ENCODE results near the gene CNTN1. TPM values are rescaled to one million over a fixed set of nuclear protein-coding genes. Genes with fewer than 3 reads are reported as not detected.

CNTN1 gene
- total RNA-seq, 1 donor from 2014 or later: not detected

DNA sequence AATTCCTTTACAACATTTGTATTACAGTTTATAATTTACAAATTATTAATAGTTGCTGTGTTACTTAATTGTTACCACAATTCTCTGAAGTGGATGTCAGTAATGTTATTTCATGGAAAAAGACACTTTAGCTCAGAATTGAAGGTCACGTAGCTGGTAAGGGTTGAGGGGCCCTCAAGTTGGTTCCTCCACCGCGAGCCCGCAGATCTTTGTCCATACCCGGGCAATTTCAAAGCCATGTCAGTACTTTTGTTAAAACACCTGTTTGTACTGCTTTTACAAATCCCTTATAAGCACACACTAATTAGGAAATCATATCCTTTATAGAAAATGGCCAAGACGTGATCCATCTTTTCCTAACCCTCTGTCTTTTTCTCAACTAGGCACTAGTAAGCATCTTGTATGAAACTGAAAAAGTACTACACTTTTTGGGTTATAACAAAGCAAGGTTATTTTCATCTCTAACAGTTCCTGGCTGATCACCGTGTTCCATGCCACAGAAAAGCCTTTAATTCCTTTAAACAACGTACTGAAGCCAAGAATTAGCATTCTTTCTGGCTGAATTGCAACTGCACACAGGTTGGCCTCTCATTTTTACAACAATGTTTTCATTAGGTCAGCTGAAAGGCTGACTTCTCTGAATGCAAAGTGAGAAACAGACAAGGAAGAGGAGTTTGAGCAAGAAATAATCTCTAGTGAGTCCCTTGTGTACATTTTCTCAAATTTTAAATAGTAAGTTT lies 76.1 kb downstream of the CNTN1 start:
- DNase-seq (ENCODE audit: low read depth in 2 of 2): no peak

DNA sequence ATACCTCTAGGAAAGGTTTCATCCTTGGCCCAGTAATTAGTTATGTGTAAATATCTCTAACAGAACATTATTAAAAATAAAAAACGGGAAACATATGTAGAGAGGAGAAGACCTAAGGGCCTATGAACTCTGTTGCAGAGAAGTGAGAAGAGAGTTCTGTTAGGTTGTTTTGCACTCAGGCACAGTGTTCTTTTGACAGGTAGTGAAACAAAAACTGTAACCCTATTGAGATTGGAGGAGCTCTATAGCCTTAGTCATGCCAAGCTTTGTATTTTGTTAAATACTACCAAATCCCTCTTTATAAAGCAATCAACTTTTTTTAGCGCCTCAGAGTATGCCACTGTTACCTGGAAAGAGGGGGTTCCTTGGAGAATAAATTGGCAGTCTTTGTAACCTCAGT lies 77.6 kb downstream of the CNTN1 start:
- DNase-seq (ENCODE audit: low read depth in 2 of 2): no peak

DNA sequence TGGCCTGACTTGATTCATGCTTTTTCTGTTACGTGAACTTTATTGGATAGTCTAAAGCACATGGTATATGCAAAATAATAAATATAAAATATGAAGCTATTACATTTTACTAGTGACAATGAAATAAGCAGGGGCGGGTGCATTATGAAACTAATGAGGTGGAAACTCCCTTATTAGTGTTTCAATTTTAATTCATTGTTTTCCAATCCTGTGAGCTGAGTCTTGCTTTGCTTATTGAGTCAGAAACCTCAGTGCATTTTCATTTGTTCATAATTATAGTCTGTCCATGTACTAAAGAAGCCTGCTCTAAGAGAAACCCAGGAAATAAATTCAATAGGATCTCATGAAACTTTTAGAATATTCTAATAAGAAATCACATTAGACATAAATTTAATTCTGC lies 78.5 kb downstream of the CNTN1 start:
- DNase-seq (ENCODE audit: low read depth in 2 of 2): no peak

DNA sequence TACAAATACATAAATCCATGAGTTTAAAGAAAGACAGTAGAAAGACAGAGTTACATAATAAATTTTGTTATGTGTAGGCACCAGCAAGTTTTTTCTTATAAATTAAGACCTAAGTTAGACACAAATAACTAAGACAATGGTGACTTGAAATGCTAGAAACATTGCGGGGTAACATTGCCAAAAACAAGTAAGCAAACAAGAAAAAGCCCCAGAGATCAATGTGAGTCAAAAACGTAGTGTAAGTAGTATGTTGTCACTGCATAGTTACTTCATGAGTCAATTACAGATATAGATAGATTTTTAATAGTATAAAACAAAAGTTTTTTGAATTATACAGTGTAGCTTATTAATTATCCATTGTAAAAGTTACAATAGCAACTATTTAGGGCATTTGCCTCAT lies 83.4 kb downstream of the CNTN1 start:
- no peak for DNase-seq (ENCODE audit: low read depth in 2 of 2)

DNA sequence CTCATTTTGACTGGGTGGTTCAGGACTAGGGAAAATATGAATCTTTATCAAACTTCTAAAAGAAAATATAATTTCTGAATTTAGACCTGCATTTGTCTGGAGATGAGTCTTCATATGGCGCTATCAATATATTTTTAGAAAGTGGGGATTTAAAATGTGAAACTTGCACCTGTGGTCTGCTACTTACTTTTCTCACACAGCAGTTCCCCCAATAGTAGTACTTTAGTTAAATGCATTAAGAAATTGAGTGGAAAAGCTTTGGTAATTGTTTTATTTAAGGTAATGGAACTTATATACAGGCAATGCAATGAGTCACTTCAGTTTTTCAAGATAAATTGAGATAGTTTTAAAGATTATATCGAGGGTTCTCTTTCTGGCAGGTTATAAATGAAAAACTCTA lies 91.9 kb downstream of the CNTN1 start:
- no peak for DNase-seq (ENCODE audit: low read depth in 2 of 2)

DNA sequence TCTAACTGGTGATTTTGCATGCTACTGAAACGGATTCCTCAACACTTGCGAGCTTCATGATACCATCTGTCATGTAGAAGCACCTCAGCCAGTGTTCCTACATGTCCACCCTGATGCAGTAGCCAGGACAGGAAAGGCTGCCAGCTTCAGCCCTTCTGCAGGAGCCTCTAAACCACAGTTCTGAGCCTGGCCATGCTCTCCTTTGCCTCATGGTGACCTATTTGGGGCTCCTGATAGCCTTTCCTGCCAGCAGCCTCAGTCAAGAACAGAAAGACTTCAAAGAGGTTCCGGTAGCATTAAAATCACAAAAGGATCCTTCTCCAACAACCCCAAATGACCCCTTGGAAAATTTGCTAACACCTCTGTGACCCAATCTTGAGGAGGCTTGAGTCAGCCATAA lies 96.0 kb downstream of the CNTN1 start:
- DNase-seq (ENCODE audit: low read depth in 2 of 2): no peak

DNA sequence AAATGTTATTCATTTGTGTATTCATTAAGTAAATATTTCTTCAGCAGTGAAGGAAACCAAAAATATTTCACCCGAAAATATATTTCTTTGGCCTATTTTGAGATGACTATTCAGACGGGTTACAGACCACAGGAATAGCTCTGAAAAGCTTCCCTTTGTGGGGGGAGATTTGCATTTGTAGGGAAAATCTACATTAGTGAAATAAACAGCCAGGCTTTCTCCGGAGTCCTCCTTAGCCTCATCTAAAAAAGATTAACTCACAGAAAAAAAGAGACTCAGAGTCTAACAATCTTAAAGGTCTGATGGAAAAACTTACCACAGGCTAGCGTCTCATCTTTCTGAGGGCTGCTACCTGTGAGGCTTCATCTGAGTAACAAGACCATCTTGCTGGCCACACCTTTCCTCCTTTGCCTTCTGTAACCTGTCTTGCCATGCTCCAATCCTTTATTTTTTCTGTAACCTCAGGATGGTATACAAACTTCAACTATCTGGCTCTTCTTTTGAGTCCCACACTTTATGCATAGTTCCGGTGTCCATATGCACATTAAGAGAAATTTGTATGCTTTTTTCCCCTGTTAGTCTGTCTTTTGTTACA lies 100.7 kb downstream of the CNTN1 start:
- DNase-seq (ENCODE audit: low read depth in 2 of 2): no peak

DNA sequence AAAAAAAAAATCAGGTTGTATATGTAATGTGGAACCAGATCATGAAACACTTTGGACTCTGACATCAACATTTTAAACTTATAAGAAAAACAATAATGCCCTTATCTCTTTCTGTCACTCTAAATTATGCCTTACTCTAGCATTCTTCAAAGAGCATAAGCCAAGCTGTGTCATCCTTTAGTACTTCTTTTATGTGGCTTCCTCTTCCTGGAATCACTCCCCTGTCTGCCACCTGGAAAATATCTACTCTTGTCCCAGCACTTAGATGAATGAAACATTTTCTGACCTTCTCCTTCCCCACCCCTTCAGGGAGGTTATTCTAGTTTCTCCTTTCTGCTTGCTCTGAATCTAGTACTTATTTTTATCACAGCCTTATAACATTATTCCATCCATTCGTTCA lies 101.2 kb downstream of the CNTN1 start:
- DNase-seq (ENCODE audit: low read depth in 2 of 2): no peak

DNA sequence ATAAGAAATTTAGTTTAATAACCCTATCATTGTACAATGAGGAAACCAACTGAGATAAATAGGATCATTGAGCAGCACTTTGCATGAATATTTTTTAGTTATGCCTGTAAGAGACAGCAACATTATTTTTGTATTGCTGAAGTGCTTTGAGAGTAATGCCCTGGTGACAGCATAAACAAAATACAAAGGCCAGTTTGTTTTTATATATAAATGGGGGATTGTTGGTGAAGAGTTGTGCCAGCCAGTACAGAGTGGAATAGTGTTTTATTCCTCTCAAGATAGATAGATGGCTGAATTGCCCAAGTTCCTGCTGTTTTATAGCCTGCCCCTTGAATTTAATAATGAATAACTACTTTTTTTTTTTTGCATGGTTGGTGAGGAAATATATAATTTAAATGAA lies 101.8 kb downstream of the CNTN1 start:
- DNase-seq (ENCODE audit: low read depth in 2 of 2): no peak

DNA sequence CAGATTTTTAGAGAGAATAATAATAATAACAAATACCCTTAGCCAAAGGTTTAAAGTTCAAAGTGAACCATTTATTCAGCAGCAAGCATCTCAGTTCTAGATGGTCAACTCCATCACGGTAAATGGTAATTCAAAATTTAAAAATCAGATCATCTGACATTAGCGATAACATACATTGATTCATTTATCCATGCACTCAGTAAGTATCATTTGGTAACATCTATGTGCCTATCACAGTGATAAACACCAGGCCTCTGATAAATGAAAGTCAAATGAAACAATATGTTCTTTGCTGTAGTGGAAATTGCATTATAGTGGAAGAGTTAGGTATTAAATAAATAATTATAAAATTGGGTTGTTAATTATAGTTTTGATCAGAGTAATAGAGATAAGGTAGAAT lies 108.8 kb downstream of the CNTN1 start:
- DNase-seq (ENCODE audit: low read depth in 2 of 2): no peak

DNA sequence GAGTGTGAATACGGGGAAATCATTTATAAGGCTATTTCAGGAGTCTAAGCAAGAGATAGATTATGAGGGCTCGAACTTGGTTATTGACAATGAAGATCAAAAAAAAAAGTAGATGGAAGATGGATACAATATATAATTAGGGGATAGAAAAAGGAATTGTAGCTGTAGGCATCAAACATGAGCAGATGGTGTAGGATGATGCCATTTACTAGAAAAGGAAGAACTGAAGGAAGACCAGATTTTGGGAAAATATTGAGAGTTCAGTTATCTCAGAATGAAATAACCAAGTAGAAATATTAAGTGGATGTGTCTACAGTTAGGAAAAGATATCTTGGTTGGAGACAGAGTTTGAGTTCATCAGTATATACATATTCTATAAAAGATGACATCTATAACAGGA lies 109.6 kb downstream of the CNTN1 start:
- no peak for DNase-seq (ENCODE audit: low read depth in 2 of 2)

DNA sequence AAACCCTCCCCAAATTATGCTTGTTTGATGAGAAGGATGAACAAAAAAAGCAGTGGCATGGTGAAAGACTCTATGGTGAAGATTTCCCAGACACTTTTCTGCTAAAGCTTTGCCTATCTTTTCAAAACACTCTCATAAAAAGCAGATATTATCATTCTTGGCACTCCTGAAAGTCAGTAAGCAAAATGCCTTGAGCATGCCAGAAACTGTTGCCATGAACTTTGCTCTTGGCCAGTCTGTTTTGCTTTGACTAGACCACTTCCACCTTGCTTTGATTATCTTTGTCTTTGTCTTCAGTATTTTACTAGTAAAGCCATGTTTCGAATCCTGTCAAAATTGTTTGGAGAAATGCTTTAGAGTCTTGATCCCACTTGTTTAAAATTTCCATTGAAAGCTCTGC lies 110.4 kb downstream of the CNTN1 start:
- DNase-seq (ENCODE audit: low read depth in 2 of 2): no peak

DNA sequence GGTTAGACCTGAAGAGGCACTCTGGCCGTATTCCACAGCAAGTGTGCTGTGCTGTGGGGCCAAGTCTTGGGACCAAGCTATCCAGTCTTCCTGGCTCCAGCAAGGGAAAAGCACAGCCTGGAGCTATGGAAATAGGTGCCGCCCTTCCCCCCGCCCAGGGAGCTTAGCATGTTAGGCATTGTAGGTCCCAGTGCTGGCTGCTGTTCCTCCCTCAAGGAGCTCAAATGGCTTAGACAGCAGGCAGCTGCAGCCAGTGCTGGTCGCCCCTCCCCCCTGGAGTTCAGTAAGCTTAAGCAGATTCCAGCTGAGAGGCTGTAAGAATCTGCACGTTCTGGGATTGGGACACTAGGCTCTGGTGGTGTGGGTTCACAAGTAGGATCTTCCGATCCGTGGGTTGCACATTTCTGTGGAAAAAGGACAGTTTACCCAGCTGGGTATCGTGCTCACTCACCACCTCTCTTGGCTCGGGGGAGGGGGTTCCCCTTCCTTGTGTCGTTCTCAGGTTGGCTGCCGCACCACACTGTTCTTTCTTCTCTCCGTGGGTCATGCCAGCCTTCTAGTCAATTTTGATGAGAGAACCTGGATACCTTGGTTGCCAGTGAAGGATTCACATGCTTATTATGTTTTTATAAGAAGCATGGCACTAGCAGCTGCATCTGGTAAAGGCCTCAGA lies 127.3 kb downstream of the CNTN1 start:
- DNase-seq (ENCODE audit: low read depth in 2 of 2): no peak

DNA sequence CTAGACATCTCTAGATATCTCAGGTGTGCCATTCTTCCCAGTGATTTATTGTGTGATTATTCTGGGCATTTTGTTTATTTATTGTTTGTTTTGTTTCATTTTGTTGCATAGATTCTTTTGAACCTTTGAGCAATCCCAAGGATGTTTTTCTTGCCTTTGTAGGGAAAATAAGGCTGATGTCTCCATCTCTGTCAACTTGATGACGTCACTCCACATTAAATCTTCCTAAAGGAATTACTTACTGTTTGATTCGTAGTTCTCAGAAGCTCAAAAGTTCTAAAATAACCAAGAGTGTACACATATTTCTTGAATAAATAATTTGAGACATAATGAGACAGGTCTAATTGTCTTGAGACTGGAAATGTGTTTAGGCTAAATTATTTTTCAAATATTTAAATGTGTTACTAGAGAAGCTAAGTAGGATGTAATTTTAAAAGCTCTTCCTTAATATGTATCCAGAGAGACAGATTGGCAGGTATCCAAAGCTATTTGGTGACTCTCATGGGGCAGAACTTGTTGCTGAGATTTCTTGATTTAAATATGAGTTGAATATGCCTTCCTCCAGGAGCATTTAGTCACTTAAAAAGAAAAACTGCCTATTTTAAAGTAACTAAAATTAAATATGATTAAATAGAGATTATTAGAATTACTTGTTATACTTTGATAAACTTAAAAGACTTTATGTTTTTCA lies 128.7 kb downstream of the CNTN1 start:
- no peak for DNase-seq (ENCODE audit: low read depth in 2 of 2)

DNA sequence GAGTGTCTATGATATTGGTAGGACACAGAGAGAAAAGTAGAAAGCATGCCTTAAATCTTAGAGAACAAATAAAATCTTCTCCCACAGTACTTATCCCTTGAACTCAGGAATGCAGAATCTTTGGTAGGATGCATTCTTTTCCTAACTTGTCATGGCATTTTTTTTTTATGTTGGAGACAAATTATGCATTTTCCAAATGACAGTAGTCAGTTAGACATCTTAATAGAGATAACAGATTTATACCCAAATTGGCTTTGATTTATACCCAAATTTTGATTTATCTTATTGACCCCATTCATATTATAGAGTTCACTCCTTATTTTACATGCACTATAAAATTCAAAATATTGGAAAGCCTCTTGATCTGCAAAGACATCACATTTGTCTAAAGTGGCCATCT lies 132.9 kb downstream of the CNTN1 start:
- DNase-seq (ENCODE audit: low read depth in 2 of 2): no peak

DNA sequence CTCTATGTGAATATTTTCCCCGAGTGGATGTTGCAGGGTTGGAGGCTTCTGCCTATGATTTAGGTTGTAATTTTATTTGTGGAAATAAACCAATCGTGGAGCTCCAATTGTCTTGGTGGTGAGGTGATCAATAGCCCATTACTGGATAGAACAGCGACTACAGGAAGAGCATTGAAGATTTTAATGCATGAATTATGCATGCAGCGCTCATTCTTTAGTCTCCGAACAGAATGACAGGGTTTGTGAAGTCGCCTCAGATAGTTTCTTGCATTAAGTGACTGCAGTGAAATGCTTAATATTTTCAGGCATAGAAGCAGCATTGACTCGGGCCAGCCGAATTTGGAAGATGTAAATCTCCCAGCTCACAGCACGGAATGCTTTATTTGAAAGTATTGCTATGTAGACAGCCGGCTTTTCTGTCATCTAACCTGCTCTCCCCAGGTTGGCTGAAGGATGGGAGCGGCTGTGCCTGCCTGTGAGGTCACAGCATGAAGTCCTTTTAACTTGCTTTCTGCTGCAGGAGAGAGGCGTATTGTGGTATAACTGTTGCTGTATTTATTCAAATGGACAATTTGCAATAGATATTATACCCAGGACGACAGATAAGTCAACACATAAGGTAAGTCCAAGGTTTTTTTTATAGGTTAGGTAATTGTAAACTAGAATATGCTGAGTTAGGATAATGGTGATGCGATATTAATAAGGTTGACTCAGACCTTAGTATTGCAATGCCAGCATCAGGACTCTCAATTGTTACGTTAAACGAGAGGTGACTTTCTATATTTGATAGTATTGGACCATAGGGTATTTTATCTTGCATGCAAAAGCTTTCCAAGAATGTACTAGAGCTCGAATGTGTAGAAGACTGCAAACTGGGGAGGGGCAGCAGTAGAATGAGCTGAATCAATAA lies 135.7 kb downstream of the CNTN1 start:
- no peak for DNase-seq (ENCODE audit: low read depth in 2 of 2)

DNA sequence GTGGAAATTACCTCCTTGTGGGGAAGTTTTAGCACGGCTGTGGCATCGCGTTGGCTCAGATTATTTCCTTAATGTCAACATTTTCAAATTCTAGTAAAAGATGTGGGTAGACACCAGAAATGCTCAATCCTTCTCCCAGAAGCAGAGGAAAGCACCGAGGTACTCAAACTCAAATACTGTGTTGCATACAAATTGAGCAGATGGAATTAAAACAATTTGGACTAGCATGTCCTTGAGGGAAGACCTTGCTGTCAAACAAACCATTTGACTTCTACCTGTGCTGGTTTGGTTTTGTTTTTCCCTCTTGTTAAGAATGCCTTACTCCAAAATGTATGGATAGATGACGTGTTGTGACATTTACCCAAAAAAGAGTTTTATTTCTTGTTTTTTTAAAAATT lies 136.4 kb downstream of the CNTN1 start:
- no peak for DNase-seq (ENCODE audit: low read depth in 2 of 2)

DNA sequence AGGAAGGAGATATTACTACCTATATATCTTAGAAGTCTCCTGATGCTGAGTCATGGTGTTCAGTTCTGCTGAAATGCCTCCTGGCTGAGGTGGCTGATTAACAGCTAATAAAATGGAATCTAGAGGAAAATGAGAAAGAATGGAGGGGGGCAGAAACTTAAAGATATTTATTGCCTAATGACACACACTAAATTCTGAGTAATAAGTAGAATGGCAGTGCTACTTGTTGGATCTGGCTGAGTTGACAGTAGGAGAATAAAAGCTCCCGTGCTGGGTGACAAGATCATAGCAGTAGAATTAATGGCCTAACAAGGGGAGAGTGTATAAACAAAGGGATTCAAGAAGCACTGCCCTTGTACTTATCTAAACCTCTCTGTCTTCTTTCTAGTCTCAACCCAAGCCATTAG lies 137.5 kb downstream of the CNTN1 start:
- DNase-seq (ENCODE audit: low read depth in 2 of 2): no peak

DNA sequence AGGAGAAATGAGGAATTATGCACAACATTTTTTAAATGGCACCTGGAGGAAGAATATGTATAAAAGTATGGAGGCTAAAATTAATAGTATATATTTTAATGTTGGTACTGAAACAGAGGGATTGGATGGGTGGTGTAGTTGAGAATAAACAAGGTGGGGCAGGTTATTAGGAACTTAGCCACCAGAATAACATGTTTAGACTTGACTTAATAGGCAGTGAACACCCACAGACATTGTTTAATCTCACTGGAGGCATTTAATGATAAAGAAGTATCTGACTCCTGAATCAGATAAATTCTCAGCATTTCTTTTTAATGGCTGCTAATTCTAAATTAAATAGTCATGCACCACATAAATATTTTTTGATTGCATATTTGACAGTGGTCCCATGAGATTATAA lies 139.7 kb downstream of the CNTN1 start:
- DNase-seq (ENCODE audit: low read depth in 2 of 2): no peak

DNA sequence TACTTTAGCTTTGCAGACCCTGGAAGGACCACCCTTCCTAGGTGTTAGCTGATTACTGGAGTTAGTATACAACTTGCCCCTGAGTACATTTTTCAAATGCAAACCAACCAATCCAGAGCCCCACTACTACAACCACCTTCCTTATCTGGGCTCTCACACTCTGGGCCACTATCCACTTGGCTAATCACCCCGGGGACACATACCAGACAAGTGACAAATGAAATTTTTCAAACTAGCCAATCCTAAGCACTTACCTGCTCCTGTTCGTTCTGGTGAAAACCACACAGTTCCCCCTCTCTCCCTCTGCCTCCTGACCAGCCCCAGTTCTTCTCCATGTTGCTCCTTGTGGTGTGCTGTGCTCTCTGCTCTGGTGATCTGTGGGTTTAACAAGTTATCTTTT lies 140.4 kb downstream of the CNTN1 start:
- DNase-seq (ENCODE audit: low read depth in 2 of 2): no peak

DNA sequence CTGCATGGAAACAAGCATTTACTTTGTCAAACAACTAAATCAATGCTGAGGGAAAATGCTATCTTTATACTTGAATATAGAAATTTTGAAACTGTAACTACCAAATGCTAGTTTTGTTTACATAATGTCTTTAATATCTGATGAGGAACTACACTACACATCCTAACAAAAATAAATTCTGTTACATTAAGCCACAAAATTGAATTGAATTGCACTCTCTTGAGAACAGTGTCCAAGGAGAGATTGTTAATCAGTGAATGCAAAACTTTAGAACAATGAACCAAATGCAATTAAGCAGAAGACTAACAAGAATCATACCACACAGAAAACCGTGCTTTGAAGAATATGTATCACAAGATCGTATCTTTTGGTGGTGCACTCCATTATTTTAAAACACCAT lies 141.6 kb downstream of the CNTN1 start:
- DNase-seq (ENCODE audit: low read depth in 2 of 2): no peak

Data from lung microvascular endothelial cell (primary cell).